ENCODE data around the gene COX7A2. TPM values are rescaled to one million over a fixed set of nuclear protein-coding genes. Genes with fewer than 3 reads are reported as not detected.

COX7A2 gene
- total RNA-seq, 1 experiment from 2014 or later = 600 TPM

- intact Hi-C loops (cut with micrococcal nuclease) = loop anchor here (10.0 kb wide), 1 partner anchor 627 kb away; no protein-coding TSS in a partner anchor
- Histone ChIP-seq H3K27me3 (ENCODE audit: insufficient read depth, low read length) (no peaks in the 10 kb centered on the region), H3K9ac (ENCODE audit: low read length) (peak overlapping the region; percentile 81), H3K9me2 (ENCODE audit: insufficient read depth) (no peaks in the 10 kb centered on the region), H3K79me2 (ENCODE audit: insufficient read depth, low read length) (peaks cover 81% of the 10 kb centered on the region), H3K9me3 (ENCODE audit: control insufficient read depth in 1 of 2, insufficient read depth in 1 of 2, low read depth in 1 of 2, low read length in 2 of 2) (no peaks in the 10 kb centered on the region), H2AFZ (ENCODE audit: low read depth, low read length, poor library complexity, severe bottlenecking) (no peak overlapping the region), H3K36me3 (ENCODE audit: control insufficient read depth in 1 of 2, insufficient read depth in 2 of 2, low read length in 2 of 2) (no peaks in the 10 kb centered on the region), H3K4me2 (ENCODE audit: low read length) (peak overlapping the region; percentile 87), H4K20me1 (ENCODE audit: insufficient read depth) (no peaks in the 10 kb centered on the region), H3K4me1 (ENCODE audit: control insufficient read depth in 1 of 2, insufficient read depth in 2 of 2, low read length in 2 of 2) (peaks cover 32 to 65% of the 10 kb centered on the region in 2 experiments), H3K27ac (ENCODE audit: low read depth, low read length) (peak overlapping the region; percentile 76), H3K4me3 (replicated peaks in 1 of 2; ENCODE audit: low read depth in 1 of 2, low read length in 2 of 2) (peak overlapping the region; percentile 55 to 59)
- POLR2A ChIA-PET = interaction anchor here (0.6 kb wide), 1 partner anchor 1595 kb away, joined by 4 read pairs; no protein-coding TSS in a partner anchor
- DNase-seq (ENCODE audit: low read depth, low spot score) = no peak
- RAD21 ChIA-PET (ENCODE audit: low non-redundant PET in 1 of 2, low total read pairs in 2 of 2, uncharacterized antibody in 2 of 2, unreplicated experiment in 2 of 2) = interaction anchor here in 1 of 2 experiments (0.9 kb wide), 1 partner anchor 794 kb away, joined by 3 read pairs; no protein-coding TSS in a partner anchor
- peak; percentile 38 for ATAC-seq
- no TSS peak for BruUV-seq (replicated peaks)
- TF ChIP-seq MAX (IDR thresholded peaks at IDR 0.05) (0 out of 2 replicates have a peak, but pooled peaks have one; percentile 21), CTCF (IDR thresholded peaks at IDR 0.05 in 2 of 3, conservative IDR thresholded peaks at IDR 0.05 in 1 of 3; ENCODE audit: borderline replicate concordance in 1 of 3, insufficient read depth in 1 of 3, low read depth in 2 of 3, low read length in 2 of 3) (peak in 2 of 3 experiments; percentile 18 to 42; a peak in 2 of 6 replicates), RAD21 (IDR thresholded peaks at IDR 0.05; ENCODE audit: low read depth) (peak; percentile 34), POLR2AphosphoS5 (IDR thresholded peaks at IDR 0.05; ENCODE audit: low read depth, low read length) (peak; percentile 23; the same call in 1 of the 2 replicates), SIN3A (IDR thresholded peaks at IDR 0.05; ENCODE audit: low read depth) (peak; percentile 36; the same call in 1 of the 2 replicates), ZNF274 (IDR thresholded peaks at IDR 0.05; ENCODE audit: low read depth, low read length) (no peak)
- CTCF ChIA-PET = interaction anchor here (1.0 to 3.9 kb wide), 3 partner anchors 9 to 793 kb away, joined by 3 to 25 read pairs (median 8); no protein-coding TSS in a partner anchor
Measured at GRCh38 chr6:75201901-75202672, 41.5 kb downstream of the COX7A2 start.
